HL-60/S4 treated with retinoic acid at 250 ng/mL for 4 days and 3 days (cell line): ENCODE data around the gene OR1K1.

Source experiments
- in situ Hi-C: fragments of 300-500 bp; cut with MboI; formaldehyde crosslinking; loops from 2 replicates; pipeline ENCODE4 v1.7.0; 2022; ENCODE audit warnings: low sequenced_read_pairs

OR1K1 gene

DNA sequence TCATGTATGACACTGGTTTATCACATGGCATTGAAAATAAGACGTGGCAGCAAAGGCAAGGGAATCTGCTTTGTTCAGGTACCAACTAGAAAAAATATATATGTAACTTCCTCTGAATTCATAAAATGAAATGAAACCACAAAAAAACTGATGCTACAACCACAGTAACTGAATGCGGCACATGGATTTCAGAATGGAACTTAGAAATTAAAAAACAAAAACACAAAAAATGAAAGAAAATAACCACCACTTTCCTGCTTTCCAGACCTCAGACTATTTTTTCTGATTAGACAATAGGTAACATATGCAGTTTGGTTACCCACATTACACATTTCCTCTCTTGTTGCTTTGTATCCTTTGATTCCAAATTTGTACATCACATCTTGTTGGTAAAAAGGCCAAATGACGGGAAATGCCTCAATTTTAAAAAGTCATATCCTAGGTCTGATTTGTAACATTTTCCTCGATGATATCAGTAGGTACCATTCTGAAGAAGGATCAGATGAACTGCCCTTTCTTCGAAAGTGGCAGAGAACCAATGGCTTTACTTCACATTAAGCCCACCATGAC is 46.5 kb downstream of the OR1K1 start:
- in situ Hi-C loops, result no loop called here

DNA sequence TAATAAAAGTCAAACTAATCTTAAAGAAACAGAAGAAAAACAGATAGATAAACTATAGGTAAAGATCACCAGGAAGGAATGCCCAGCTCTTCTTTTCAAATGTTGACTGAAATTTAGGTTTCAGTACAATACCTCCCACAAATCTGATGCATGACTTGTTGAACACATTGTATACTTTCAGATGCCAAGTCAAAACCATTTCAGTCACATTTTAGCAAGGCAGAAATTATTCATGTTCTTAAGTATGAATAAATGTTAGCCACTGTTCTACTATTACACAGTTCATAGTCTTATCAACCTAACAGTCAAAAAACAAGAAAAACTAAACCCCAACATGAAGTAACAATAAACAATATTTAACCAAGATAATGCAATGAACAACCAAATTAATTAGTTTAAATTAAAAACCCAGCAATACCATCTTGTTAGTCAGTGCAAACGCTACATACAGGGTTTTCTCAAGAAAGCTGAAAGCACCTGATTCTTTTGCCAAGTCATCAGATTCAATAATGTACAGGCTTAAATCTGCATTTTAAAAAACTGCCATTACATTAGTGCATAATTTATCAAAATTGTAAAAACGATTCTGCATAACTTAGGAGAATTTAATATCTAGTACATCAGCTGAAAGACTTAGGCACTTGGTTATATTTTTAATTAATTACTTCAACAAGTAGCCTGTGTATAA is 48.5 kb downstream of the OR1K1 start:
- in situ Hi-C loops, result no loop called here
